HL-60 (cell line): Measurements from ENCODE around the gene NTF3.

Experiments
- POLR2AphosphoS5 ChIP-seq: IDR thresholded peaks from 2 replicates; pipeline ENCODE4 v1.6.1; 2012; ENCODE audit warnings: low read depth
- SPI1 ChIP-seq: IDR thresholded peaks from 2 replicates; pipeline ENCODE4 v1.6.1; 2012; ENCODE audit warnings: low read depth, mild to moderate bottlenecking, borderline replicate concordance
- TF ChIP-seq, protein P1 (sequence below): IDR thresholded peaks from 2 replicates; pipeline ENCODE4 v1.6.1; 2012; ENCODE audit warnings: low read depth; ENCODE audit not compliant: insufficient replicate concordance
- TF ChIP-seq, protein P2 (sequence below): IDR thresholded peaks from one replicate; pipeline ENCODE4 v1.5.1; 2011; ENCODE audit warnings: low read length, control low read depth, inconsistent platforms; ENCODE audit not compliant: insufficient read depth

DNA sequence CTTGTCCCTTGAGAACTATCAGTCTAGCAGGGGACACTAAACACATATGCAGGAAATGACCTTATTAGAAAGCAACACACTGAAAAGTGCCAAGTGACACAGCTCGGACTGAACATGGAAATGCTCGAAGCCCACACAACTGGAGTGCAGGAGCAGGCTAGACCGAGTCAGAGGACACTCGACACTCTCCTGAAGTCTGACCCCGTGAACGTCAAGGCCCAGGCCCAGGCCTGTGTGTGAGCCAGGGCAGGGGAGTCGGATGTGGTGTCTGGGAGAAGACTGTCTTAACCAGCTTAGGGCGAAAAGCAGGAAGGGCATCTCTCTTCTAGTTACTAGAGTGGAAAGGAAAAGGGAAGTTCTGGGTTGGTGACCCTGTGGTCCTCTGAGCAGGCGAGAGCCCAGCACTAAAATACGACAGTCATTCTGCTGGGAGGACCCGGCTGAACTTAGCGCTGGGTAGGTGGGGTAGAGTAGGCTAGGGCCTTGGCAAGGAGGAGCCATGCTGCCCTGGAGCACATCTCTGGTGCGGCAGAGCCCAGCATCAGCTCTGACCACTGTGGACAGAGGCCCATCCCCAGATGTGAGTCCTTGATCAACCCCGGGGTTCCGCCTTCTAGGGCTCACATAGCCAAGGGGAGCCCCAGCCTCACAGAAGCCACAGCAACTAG is 93.0 kb downstream of the NTF3 start:
- TF ChIP-seq, protein P1, sequence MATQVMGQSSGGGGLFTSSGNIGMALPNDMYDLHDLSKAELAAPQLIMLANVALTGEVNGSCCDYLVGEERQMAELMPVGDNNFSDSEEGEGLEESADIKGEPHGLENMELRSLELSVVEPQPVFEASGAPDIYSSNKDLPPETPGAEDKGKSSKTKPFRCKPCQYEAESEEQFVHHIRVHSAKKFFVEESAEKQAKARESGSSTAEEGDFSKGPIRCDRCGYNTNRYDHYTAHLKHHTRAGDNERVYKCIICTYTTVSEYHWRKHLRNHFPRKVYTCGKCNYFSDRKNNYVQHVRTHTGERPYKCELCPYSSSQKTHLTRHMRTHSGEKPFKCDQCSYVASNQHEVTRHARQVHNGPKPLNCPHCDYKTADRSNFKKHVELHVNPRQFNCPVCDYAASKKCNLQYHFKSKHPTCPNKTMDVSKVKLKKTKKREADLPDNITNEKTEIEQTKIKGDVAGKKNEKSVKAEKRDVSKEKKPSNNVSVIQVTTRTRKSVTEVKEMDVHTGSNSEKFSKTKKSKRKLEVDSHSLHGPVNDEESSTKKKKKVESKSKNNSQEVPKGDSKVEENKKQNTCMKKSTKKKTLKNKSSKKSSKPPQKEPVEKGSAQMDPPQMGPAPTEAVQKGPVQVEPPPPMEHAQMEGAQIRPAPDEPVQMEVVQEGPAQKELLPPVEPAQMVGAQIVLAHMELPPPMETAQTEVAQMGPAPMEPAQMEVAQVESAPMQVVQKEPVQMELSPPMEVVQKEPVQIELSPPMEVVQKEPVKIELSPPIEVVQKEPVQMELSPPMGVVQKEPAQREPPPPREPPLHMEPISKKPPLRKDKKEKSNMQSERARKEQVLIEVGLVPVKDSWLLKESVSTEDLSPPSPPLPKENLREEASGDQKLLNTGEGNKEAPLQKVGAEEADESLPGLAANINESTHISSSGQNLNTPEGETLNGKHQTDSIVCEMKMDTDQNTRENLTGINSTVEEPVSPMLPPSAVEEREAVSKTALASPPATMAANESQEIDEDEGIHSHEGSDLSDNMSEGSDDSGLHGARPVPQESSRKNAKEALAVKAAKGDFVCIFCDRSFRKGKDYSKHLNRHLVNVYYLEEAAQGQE: no peak
- TF ChIP-seq POLR2AphosphoS5: no peak
- TF ChIP-seq, protein P2, sequence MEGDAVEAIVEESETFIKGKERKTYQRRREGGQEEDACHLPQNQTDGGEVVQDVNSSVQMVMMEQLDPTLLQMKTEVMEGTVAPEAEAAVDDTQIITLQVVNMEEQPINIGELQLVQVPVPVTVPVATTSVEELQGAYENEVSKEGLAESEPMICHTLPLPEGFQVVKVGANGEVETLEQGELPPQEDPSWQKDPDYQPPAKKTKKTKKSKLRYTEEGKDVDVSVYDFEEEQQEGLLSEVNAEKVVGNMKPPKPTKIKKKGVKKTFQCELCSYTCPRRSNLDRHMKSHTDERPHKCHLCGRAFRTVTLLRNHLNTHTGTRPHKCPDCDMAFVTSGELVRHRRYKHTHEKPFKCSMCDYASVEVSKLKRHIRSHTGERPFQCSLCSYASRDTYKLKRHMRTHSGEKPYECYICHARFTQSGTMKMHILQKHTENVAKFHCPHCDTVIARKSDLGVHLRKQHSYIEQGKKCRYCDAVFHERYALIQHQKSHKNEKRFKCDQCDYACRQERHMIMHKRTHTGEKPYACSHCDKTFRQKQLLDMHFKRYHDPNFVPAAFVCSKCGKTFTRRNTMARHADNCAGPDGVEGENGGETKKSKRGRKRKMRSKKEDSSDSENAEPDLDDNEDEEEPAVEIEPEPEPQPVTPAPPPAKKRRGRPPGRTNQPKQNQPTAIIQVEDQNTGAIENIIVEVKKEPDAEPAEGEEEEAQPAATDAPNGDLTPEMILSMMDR: no peak
- no peak for TF ChIP-seq SPI1
